ENCODE results near the gene PRKAG2.

GRCh38 chr7:151901828-151902227 lies 24.9 kb upstream of the PRKAG2 start:
- no peak for TF ChIP-seq CTCF (IDR thresholded peaks at IDR 0.05)
- no peak for TF ChIP-seq POLR2A (IDR thresholded peaks at IDR 0.05)

All from thyroid gland (tissue), 4 donors.